K562 (cell line): Measurements from ENCODE around the gene FAAP100. TPM values are rescaled to one million over a fixed set of nuclear protein-coding genes. Genes with fewer than 3 reads are reported as not detected.

ENCODE experiments used
- BRCA1 ChIP-seq, 2 experiments: fragments of 450-650 bp in 1 of 2; sonication (generic) in 1 of 2; formaldehyde crosslinking in 1 of 2; IDR thresholded peaks; 2 replicates each; pipeline versions ENCODE4 v1.5.0 to v1.6.1; 2017 to 2020; ENCODE audit warnings: mild to moderate bottlenecking in 1 of 2, missing genetic modification reagents in 1 of 2
- CBFB ChIP-seq: sonication (generic); formaldehyde crosslinking; IDR thresholded peaks from 2 replicates; pipeline ENCODE4 v1.4.0; 2020; ENCODE audit warnings: mild to moderate bottlenecking, missing genetic modification reagents
- CEBPG ChIP-seq, 3 experiments: fragments of 200-800 bp in 1 of 3; sonication (Bioruptor generic) in 1 of 3; sonication (generic) in 1 of 3; formaldehyde crosslinking in 1 of 3; IDR thresholded peaks in 2 of 3; conservative IDR thresholded peaks in 1 of 3; 2 replicates each; pipeline versions ENCODE4 v1.6.1 to v1.8.0; 2016 to 2022; ENCODE audit warnings: missing compliant biosample characterization in 2 of 3, missing genetic modification characterization in 2 of 3, mild to moderate bottlenecking in 1 of 3, missing genetic modification reagents in 1 of 3
- E2F4 ChIP-seq: sonication (generic); formaldehyde crosslinking; IDR thresholded peaks from 2 replicates; pipeline ENCODE4 v1.8.0; 2022; ENCODE audit warnings: mild to moderate bottlenecking, low read depth, missing genetic modification reagents
- HES1 ChIP-seq: fragments of 450-650 bp; IDR thresholded peaks from 2 replicates; pipeline ENCODE4 v1.6.1; 2016; ENCODE audit warnings: low read depth, mild to moderate bottlenecking, moderate library complexity
- MGA ChIP-seq: fragments of 450-650 bp; IDR thresholded peaks from 2 replicates; pipeline ENCODE4 v1.6.1; 2016; ENCODE audit warnings: mild to moderate bottlenecking, moderate library complexity
- NCOA1 ChIP-seq: fragments of 450-650 bp; IDR thresholded peaks from 2 replicates; pipeline ENCODE4 v1.6.1; 2016; ENCODE audit warnings: low read depth
- USF1 ChIP-seq: sonication (generic); formaldehyde crosslinking; IDR thresholded peaks from 2 replicates; pipeline ENCODE4 v1.9.0; 2022; ENCODE audit warnings: mild to moderate bottlenecking, missing genetic modification reagents
- ZNF197 ChIP-seq: fragments of 200-800 bp; sonication (Bioruptor generic); IDR thresholded peaks from 2 replicates; pipeline ENCODE4 v1.6.1; 2016; ENCODE audit warnings: low read depth, missing genetic modification characterization, missing compliant biosample characterization
- ZNF316 ChIP-seq: fragments of 450-650 bp; IDR thresholded peaks from 2 replicates; pipeline ENCODE4 v1.6.1; 2016
- ZNF696 ChIP-seq: fragments of 250-450 bp; sonication (Bioruptor Pico); conservative IDR thresholded peaks from 2 replicates; pipeline ENCODE4 v1.4.0; 2020; ENCODE audit warnings: mild to moderate bottlenecking, moderate library complexity
- ZNF766 ChIP-seq: fragments of 200-800 bp; sonication (Bioruptor generic); conservative IDR thresholded peaks from 2 replicates; pipeline ENCODE4 v1.6.1; 2016; ENCODE audit warnings: missing genetic modification characterization, missing compliant biosample characterization
- polyA plus RNA-seq, 8 experiments: library from polyadenylated mRNA; depleted of rRNA in 4 of 8; stranded (reverse) in 5 of 8; unstranded in 3 of 8; fragments of >200 nt; fragmentation: Nextera tagmentation in 2 of 8; fragmentation: Illumina TruSeq in 1 of 8; extraction: Ambion mirVana in 2 of 8; extraction: Trizol in 1 of 8; gene quantifications; 2 replicates each; pipeline versions ENCODE4 v1.2.1 to v1.2.3, GENCODE V29; 2011 to 2014; ENCODE audit warnings: inconsistent platforms in 1 of 8, missing spikeins in 1 of 8
- total RNA-seq, 7 experiments: library from RNA; depleted of rRNA in 6 of 7; stranded (reverse); fragments of >200 nt in 6 of 7; fragmentation: Illumina TruSeq in 2 of 7; extraction: Trizol in 2 of 7; gene quantifications; 2 replicates each; pipeline versions ENCODE4 v1.2.1 to v1.2.3, GENCODE V29; 2011 to 2021; ENCODE audit warnings: low replicate concordance in 1 of 7

Gene FAAP100
- total and polyA plus RNA-seq, 9 of the 15 experiments (the other 6 are each of a cell fraction or from before 2014, with no cell fraction given), result 0.31 to 51.2 (median 12.6) TPM

GRCh38 chr17:81510785-81511553 is 41.2 kb downstream of the FAAP100 start (continued):
- TF ChIP-seq MGA, result no peak
- no peak for TF ChIP-seq NCOA1
- 0 out of 2 replicates have a peak, but pooled peaks have one; percentile 38 for TF ChIP-seq CBFB (CRISPR knock-in tag)
- no peak for TF ChIP-seq ZNF316
- TF ChIP-seq ZNF696 (CRISPR knock-in tag), result no peak
- 0 out of 2 replicates have a peak, but pooled peaks have one; percentile 11 for TF ChIP-seq CEBPG (CRISPR knock-in tag; IDR thresholded peaks at IDR 0.05)
- no peak for TF ChIP-seq CEBPG (tag; conservative IDR thresholded peaks at IDR 0.05 in 1 of 2, IDR thresholded peaks at IDR 0.05 in 1 of 2)
- TF ChIP-seq USF1 (CRISPR knock-in tag), result no peak
- TF ChIP-seq BRCA1 (IDR thresholded peaks at IDR 0.05), result no peak
- TF ChIP-seq BRCA1 (CRISPR knock-in tag; IDR thresholded peaks at IDR 0.05), result no peak
- TF ChIP-seq HES1, result no peak
- no peak for TF ChIP-seq ZNF766 (CRISPR knock-in tag)
- TF ChIP-seq E2F4, result peak; percentile 58; the same call in 1 of the 2 replicates
- TF ChIP-seq ZNF197 (CRISPR knock-in tag), result no peak
